Nephron (organoid): ENCODE data around the gene SLCO1B3.
A peak's percentile ranks its signal among the peaks of the same experiment; 100 is the strongest.

Source experiments
- H3K27ac Mint-ChIP-seq, 3 experiments: 2 replicates each; pipeline ENCODE4 v1.8.0; 2020; ENCODE audit warnings: mixed read lengths in 3 of 3, mild to moderate bottlenecking in 2 of 3, moderate library complexity in 1 of 3
- H3K27me3 Mint-ChIP-seq: 2 replicates; pipeline ENCODE4 v1.8.0; 2021; ENCODE audit warnings: low read depth, mild to moderate bottlenecking, moderate library complexity, mixed read lengths
- H3K36me3 Mint-ChIP-seq: 2 replicates; pipeline ENCODE4 v1.8.0; 2020; ENCODE audit warnings: low read depth, mixed read lengths
- H3K4me1 Mint-ChIP-seq: 2 replicates; pipeline ENCODE4 v1.8.0; 2020; ENCODE audit warnings: mixed read lengths
- H3K4me3 Mint-ChIP-seq, 3 experiments: 2 replicates each; pipeline ENCODE4 v1.8.0; 2020; ENCODE audit warnings: mild to moderate bottlenecking in 3 of 3, mixed read lengths in 3 of 3, moderate library complexity in 2 of 3
- H3K9me3 Mint-ChIP-seq: 2 replicates; pipeline ENCODE4 v1.8.0; 2020; ENCODE audit warnings: mixed read lengths
- CTCF ChIP-seq, 3 experiments: fragments of 200-600 bp; sonication (generic); IDR thresholded peaks; one replicate each; pipeline ENCODE4 v1.5.0; 2021; ENCODE audit warnings: antibody characterized with exemption in 3 of 3; ENCODE audit not compliant: unreplicated experiment in 3 of 3

SLCO1B3 gene

GRCh38 chr12:20885552-20885951 is 75.0 kb downstream of the SLCO1B3 start:
- Mint-ChIP-seq H3K27me3 (peaks cover 4% of the 10 kb centered on the region), H3K36me3 (no peaks in the 10 kb centered on the region), H3K4me1 (no peaks in the 10 kb centered on the region), H3K27ac (no peak overlapping the region), H3K4me3 (no peak overlapping the region), H3K9me3 (peaks cover 4% of the 10 kb centered on the region)
- TF ChIP-seq CTCF (IDR thresholded peaks at IDR 0.05; ENCODE audit: unreplicated experiment in 3 of 3): no peak

GRCh38 chr12:20917269-20917668 is 106.8 kb downstream of the SLCO1B3 start:
- Mint-ChIP-seq H3K9me3 (no peaks in the 10 kb centered on the region), H3K27ac (no peak overlapping the region), H3K4me3 (no peak overlapping the region), H3K27me3 (no peaks in the 10 kb centered on the region), H3K4me1 (no peaks in the 10 kb centered on the region), H3K36me3 (no peaks in the 10 kb centered on the region)
- no peak for TF ChIP-seq CTCF (IDR thresholded peaks at IDR 0.05; ENCODE audit: unreplicated experiment in 3 of 3)

GRCh38 chr12:20917819-20918218 is 107.3 kb downstream of the SLCO1B3 start:
- no peak for TF ChIP-seq CTCF (IDR thresholded peaks at IDR 0.05; ENCODE audit: unreplicated experiment in 3 of 3)
- Mint-ChIP-seq H3K36me3 (no peaks in the 10 kb centered on the region), H3K4me3 (no peak overlapping the region), H3K27me3 (no peaks in the 10 kb centered on the region), H3K4me1 (no peaks in the 10 kb centered on the region), H3K27ac (no peak overlapping the region), H3K9me3 (no peaks in the 10 kb centered on the region)

- H3K4me1 Mint-ChIP-seq: no peaks in the 10 kb centered on the region
- H3K4me3 Mint-ChIP-seq: no peak overlapping the region
- TF ChIP-seq CTCF (IDR thresholded peaks at IDR 0.05; ENCODE audit: unreplicated experiment in 3 of 3): no peak
- no peaks in the 10 kb centered on the region for H3K36me3 Mint-ChIP-seq
- no peak overlapping the region for H3K27ac Mint-ChIP-seq
- H3K9me3 Mint-ChIP-seq: peaks cover 6% of the 10 kb centered on the region
- H3K27me3 Mint-ChIP-seq: no peaks in the 10 kb centered on the region
These were observed 121.4 kb downstream of the SLCO1B3 start for GRCh38 chr12:20931894-20932293.

GRCh38 chr12:20946732-20947131 is 136.2 kb downstream of the SLCO1B3 start:
- no peaks in the 10 kb centered on the region for H3K4me1 Mint-ChIP-seq
- H3K9me3 Mint-ChIP-seq: no peaks in the 10 kb centered on the region
- no peaks in the 10 kb centered on the region for H3K36me3 Mint-ChIP-seq

More at GRCh38 chr12:20946732-20947131, 136.2 kb downstream of the SLCO1B3 start:
- no peaks in the 10 kb centered on the region for H3K27me3 Mint-ChIP-seq
- H3K4me3 Mint-ChIP-seq: no peak overlapping the region
- no peak overlapping the region for H3K27ac Mint-ChIP-seq
- TF ChIP-seq CTCF (IDR thresholded peaks at IDR 0.05; ENCODE audit: unreplicated experiment in 3 of 3): peak in 1 of 3 experiments; percentile 55
